Measurements from ENCODE around the gene ZNF512B. TPM values are rescaled to one million over a fixed set of nuclear protein-coding genes. Genes with fewer than 3 reads are reported as not detected.
"Not testable (repeated sequence)": the region's sequence is repeated elsewhere in the genome, so short reads cannot be mapped to it uniquely, and the experiment has no call there.

The ZNF512B gene
- total and polyA plus RNA-seq, 12 donors = 4.6 to 14.8 (median 13.6) TPM

- H3K9me3 ChIP-seq = no peaks in the 10 kb centered on the region
- H3K27ac ChIP-seq = no peak overlapping the region
- no peaks in the 10 kb centered on the region for H3K27me3 ChIP-seq
- DNase-seq (no peak), ATAC-seq (peak in 1 of 8 donors; percentile 2)
- 94 to 95% methylated on average over 16 of the region's 16 CpGs for WGBS, 2 donors
- TF ChIP-seq CTCF (IDR thresholded peaks at IDR 0.05) = no peak
- intact Hi-C loops (cut with DNase I) = no loop called here
- H3K4me1 ChIP-seq = peaks cover 6 to 14% (median 8%) of the 10 kb centered on the region in 9 donors
- no peak overlapping the region for H3K4me3 ChIP-seq
- H3K36me3 ChIP-seq = peaks cover 0 to 75% (median 24%) of the 10 kb centered on the region in 9 donors
Measured at GRCh38 chr20:63963784-63964301, 5.9 kb downstream of the ZNF512B start.

GRCh38 chr20:63963348-63963741, 6.4 kb downstream of the ZNF512B start:
- no peak overlapping the region for H3K4me3 ChIP-seq
- no peak for TF ChIP-seq CTCF (IDR thresholded peaks at IDR 0.05)
- H3K27me3 ChIP-seq = no peaks in the 10 kb centered on the region
- no peak overlapping the region for H3K27ac ChIP-seq
- no peak for ATAC-seq
- H3K36me3 ChIP-seq = peaks cover 0 to 78% (median 24%) of the 10 kb centered on the region in 9 donors
- WGBS, 2 donors = 90 to 96% methylated on average over 27 of the region's 27 CpGs
- intact Hi-C loops (cut with DNase I) = no loop called here
- no peaks in the 10 kb centered on the region for H3K9me3 ChIP-seq
- DNase-seq = peak in 1 of 2 donors; percentile 10
- peaks cover 1 to 9% (median 3%) of the 10 kb centered on the region in 9 donors for H3K4me1 ChIP-seq

GRCh38 chr20:63962426-63963347, 7.0 kb downstream of the ZNF512B start:
- WGBS, 2 donors = 95 to 96% methylated on average over 61 of the region's 61 CpGs
- peak in 1 of 8 donors; percentile 9 for ATAC-seq
- DNase-seq = peak in 1 of 2 donors; percentile 14
- Histone ChIP-seq H3K27ac (no peak overlapping the region), H3K9me3 (no peaks in the 10 kb centered on the region), H3K4me1 (peaks cover 0 to 8% (median 3%) of the 10 kb centered on the region in 9 donors), H3K27me3 (no peaks in the 10 kb centered on the region), H3K36me3 (peaks cover 0 to 73% (median 24%) of the 10 kb centered on the region in 9 donors), H3K4me3 (no peak overlapping the region)
- intact Hi-C loops (cut with DNase I) = no loop called here
- TF ChIP-seq CTCF (IDR thresholded peaks at IDR 0.05) = no peak

GRCh38 chr20:63961664-63962425, 7.9 kb downstream of the ZNF512B start:
- no peak for ATAC-seq
- peaks cover 0 to 65% (median 24%) of the 10 kb centered on the region in 9 donors for H3K36me3 ChIP-seq
- 91 to 93% methylated on average over 26 of the region's 26 CpGs for WGBS, 2 donors

GRCh38 chr20:63960654-63961621, 8.8 kb downstream of the ZNF512B start:
- H3K27me3 ChIP-seq; ATAC-seq; H3K27ac ChIP-seq; intact Hi-C loops (cut with DNase I); H3K9me3 ChIP-seq; H3K4me3 ChIP-seq: not testable (repeated sequence)
- peaks cover 0 to 56% (median 19%) of the 10 kb centered on the region in 9 donors for H3K36me3 ChIP-seq
- peaks cover 5 to 18% (median 14%) of the 10 kb centered on the region in 9 donors for H3K4me1 ChIP-seq
- WGBS, 2 donors = 93 to 95% methylated on average over 15 of the region's 15 CpGs
- DNase-seq = peak in 1 of 2 donors; percentile 4

More at GRCh38 chr20:63961664-63962425, 7.9 kb downstream of the ZNF512B start:
- H3K27ac ChIP-seq = no peak overlapping the region
- TF ChIP-seq CTCF (IDR thresholded peaks at IDR 0.05) = no peak
- H3K4me1 ChIP-seq = peaks cover 3 to 15% (median 11%) of the 10 kb centered on the region in 9 donors
- DNase-seq = no peak
- intact Hi-C loops (cut with DNase I) = no loop called here
- no peak overlapping the region for H3K4me3 ChIP-seq
- H3K9me3 ChIP-seq = no peaks in the 10 kb centered on the region
- no peaks in the 10 kb centered on the region for H3K27me3 ChIP-seq

Data from heart right ventricle (tissue), 16 donors.